ENCODE measurements around the gene TRIM15.

DNA sequence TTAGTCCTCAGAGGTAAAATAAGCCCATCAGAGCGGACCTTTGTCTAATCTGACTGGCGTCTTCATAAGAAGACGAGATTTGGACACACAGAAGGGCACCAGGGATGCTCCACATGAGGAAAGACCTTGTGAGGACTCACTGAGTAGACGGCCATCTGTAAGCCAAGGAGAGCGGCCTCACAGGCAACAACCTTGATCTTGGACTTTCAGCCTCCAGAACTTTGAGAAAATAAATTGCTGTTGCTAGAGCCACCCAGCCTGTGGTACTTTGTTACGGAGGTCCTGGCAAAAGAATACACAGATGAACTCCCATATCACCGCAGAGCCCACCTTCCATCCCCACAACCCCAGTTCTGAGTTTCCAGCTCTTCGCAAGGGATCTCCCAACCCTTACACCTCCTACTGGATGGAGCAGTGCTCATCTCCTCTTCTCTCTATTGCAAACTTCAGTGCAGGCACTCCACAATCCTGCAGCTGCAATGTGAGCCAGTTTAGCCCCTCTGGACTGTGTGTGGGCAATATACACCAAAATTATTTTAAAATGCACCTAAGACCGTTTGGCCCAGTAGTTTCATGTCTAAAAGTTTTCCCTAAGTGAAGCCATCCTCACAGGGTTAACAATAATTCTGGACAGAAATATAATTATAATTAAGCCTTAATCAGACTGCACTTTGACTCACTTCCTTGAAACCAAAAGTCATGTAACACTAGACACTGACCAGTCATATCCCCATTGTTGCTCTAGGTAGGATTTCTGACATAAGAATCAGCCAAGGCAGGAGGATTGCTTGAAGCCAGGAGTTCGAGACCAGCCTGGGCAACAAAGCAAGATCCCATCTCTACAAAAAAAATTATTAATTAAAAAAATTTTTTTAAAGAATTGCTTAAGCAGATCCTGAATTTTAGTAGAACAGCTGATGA lies 41.6 kb upstream of the TRIM15 start:
- TF ChIP-seq, protein P1, sequence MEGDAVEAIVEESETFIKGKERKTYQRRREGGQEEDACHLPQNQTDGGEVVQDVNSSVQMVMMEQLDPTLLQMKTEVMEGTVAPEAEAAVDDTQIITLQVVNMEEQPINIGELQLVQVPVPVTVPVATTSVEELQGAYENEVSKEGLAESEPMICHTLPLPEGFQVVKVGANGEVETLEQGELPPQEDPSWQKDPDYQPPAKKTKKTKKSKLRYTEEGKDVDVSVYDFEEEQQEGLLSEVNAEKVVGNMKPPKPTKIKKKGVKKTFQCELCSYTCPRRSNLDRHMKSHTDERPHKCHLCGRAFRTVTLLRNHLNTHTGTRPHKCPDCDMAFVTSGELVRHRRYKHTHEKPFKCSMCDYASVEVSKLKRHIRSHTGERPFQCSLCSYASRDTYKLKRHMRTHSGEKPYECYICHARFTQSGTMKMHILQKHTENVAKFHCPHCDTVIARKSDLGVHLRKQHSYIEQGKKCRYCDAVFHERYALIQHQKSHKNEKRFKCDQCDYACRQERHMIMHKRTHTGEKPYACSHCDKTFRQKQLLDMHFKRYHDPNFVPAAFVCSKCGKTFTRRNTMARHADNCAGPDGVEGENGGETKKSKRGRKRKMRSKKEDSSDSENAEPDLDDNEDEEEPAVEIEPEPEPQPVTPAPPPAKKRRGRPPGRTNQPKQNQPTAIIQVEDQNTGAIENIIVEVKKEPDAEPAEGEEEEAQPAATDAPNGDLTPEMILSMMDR (conservative IDR thresholded peaks at IDR 0.05; ENCODE audit: low read depth, low read length) = no peak
- no peak for TF ChIP-seq POLR2A (IDR thresholded peaks at IDR 0.05; ENCODE audit: low read depth, low read length)
- no peak for TF ChIP-seq MXI1 (IDR thresholded peaks at IDR 0.05; ENCODE audit: borderline replicate concordance, low read depth, low read length)
- TF ChIP-seq CHD1 (IDR thresholded peaks at IDR 0.05; ENCODE audit: low read depth, low read length) = no peak
